Colon (tissue), 2 donors: ENCODE measurements around the gene FGD4.

Experiments used
- FAIRE-seq: peaks from 2 replicates; lab custom pipeline; 2012; peaks lifted over from hg19 to GRCh38; lab: Jason Lieb, UNC
- donor health status: control.
- donor health status: control.

Gene FGD4

GRCh38 chr12:32399370-32400113 lies at the start of gene FGD4:
FGD4 (plus strand) TSS chr12:32399558.
- no peak for FAIRE-seq

- no peak for FAIRE-seq
Observed at GRCh38 chr12:32353540-32353939, 45.8 kb upstream of the FGD4 start.

GRCh38 chr12:32357601-32358249 lies 41.6 kb upstream of the FGD4 start:
- no peak for FAIRE-seq

GRCh38 chr12:32360956-32361355 lies 38.4 kb upstream of the FGD4 start:
- no peak for FAIRE-seq

- FAIRE-seq: no peak
Observed at GRCh38 chr12:32362892-32363291, 36.5 kb upstream of the FGD4 start.

GRCh38 chr12:32365473-32366064 lies 33.8 kb upstream of the FGD4 start:
- no peak for FAIRE-seq

GRCh38 chr12:32366714-32367113 lies 32.6 kb upstream of the FGD4 start:
- FAIRE-seq: no peak

- no peak for FAIRE-seq
Observed at GRCh38 chr12:32367381-32367780, 32.0 kb upstream of the FGD4 start.

- FAIRE-seq: no peak
Observed at GRCh38 chr12:32369202-32369601, 30.2 kb upstream of the FGD4 start.

- no peak for FAIRE-seq
Observed at GRCh38 chr12:32377344-32378055, 21.9 kb upstream of the FGD4 start.

GRCh38 chr12:32379213-32379612 lies 20.1 kb upstream of the FGD4 start:
- FAIRE-seq: no peak

- FAIRE-seq: no peak
Observed at GRCh38 chr12:32379667-32380066, 19.7 kb upstream of the FGD4 start.

GRCh38 chr12:32382226-32382625 lies 17.1 kb upstream of the FGD4 start:
- FAIRE-seq: no peak

GRCh38 chr12:32390572-32391219 lies 8.7 kb upstream of the FGD4 start:
- FAIRE-seq: no peak

GRCh38 chr12:32395026-32395425 lies 4.3 kb upstream of the FGD4 start:
- no peak for FAIRE-seq

GRCh38 chr12:32397696-32398095 lies 1.7 kb upstream of the FGD4 start:
- FAIRE-seq: no peak

GRCh38 chr12:32398181-32398580 lies 1.2 kb upstream of the FGD4 start:
- FAIRE-seq: no peak

GRCh38 chr12:32398816-32399369 lies 465 bp upstream of the FGD4 start:
- FAIRE-seq: no peak

GRCh38 chr12:32400114-32400672 lies 835 bp downstream of the FGD4 start:
- FAIRE-seq: no peak

- FAIRE-seq: no peak
Observed at GRCh38 chr12:32400866-32401265, 1.5 kb downstream of the FGD4 start.

- no peak for FAIRE-seq
Observed at GRCh38 chr12:32402170-32402569, 2.8 kb downstream of the FGD4 start.

- no peak for FAIRE-seq
Observed at GRCh38 chr12:32402946-32403345, 3.6 kb downstream of the FGD4 start.
